ENCODE results near the gene DMAP1. TPM values are rescaled to one million over a fixed set of nuclear protein-coding genes. Genes with fewer than 3 reads are reported as not detected.
"Not testable (repeated sequence)": the region's sequence is repeated elsewhere in the genome, so short reads cannot be mapped to it uniquely, and the experiment has no call there.

DMAP1 gene
- total RNA-seq, 1 experiment from 2014 or later = 40.9 TPM

DNA sequence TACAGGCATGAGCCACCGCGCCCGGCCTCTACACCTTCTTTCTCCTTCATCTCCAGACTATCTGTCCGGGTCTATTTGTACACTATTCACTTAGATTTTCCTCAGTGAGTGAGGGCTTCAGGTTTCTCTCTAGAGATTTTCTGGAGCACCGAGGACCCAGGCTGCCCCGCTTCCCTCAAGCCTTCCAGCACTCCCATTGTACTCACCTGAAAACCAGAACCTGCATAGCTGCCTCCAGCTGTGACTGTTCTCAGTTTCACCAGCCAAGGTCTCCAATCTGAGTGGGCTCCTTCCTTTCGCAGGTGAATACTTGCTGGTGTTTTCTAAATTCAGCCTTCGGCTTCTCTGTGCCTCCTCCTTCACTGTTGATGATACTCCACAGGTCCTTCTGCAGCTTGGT, 12.9 kb upstream of the DMAP1 start:
- no peaks in the 10 kb centered on the region for H3K9me3 Mint-ChIP-seq
- ATAC-seq (no peak), DNase-seq (ENCODE audit: low spot score) (no peak)
- H3K27me3 Mint-ChIP-seq (ENCODE audit: low read depth) = no peaks in the 10 kb centered on the region; the same call in 1 of the 2 replicates
- no peaks in the 10 kb centered on the region for H3K4me1 Mint-ChIP-seq
- no peak overlapping the region for H3K4me3 Mint-ChIP-seq
- H3K27ac Mint-ChIP-seq = no peak overlapping the region
- no peaks in the 10 kb centered on the region for H3K36me3 Mint-ChIP-seq
- CTCF ChIA-PET = interaction anchor here (0.5 to 1.1 kb wide), 4 partner anchors 31 to 465 kb away, joined by 3 to 6 read pairs (median 3); no protein-coding TSS in a partner anchor
- no peak for TF ChIP-seq ZNF138 (CRISPR knock-in tag; conservative IDR thresholded peaks at IDR 0.05)
- TF ChIP-seq, protein P1, sequence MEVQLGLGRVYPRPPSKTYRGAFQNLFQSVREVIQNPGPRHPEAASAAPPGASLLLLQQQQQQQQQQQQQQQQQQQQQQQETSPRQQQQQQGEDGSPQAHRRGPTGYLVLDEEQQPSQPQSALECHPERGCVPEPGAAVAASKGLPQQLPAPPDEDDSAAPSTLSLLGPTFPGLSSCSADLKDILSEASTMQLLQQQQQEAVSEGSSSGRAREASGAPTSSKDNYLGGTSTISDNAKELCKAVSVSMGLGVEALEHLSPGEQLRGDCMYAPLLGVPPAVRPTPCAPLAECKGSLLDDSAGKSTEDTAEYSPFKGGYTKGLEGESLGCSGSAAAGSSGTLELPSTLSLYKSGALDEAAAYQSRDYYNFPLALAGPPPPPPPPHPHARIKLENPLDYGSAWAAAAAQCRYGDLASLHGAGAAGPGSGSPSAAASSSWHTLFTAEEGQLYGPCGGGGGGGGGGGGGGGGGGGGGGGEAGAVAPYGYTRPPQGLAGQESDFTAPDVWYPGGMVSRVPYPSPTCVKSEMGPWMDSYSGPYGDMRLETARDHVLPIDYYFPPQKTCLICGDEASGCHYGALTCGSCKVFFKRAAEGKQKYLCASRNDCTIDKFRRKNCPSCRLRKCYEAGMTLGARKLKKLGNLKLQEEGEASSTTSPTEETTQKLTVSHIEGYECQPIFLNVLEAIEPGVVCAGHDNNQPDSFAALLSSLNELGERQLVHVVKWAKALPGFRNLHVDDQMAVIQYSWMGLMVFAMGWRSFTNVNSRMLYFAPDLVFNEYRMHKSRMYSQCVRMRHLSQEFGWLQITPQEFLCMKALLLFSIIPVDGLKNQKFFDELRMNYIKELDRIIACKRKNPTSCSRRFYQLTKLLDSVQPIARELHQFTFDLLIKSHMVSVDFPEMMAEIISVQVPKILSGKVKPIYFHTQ (CRISPR knock-in tag; IDR thresholded peaks at IDR 0.05) = no peak
- no peak for TF ChIP-seq NFE2L1 (CRISPR knock-in tag; IDR thresholded peaks at IDR 0.05)
- TF ChIP-seq, protein P2, sequence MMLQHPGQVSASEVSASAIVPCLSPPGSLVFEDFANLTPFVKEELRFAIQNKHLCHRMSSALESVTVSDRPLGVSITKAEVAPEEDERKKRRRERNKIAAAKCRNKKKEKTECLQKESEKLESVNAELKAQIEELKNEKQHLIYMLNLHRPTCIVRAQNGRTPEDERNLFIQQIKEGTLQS (CRISPR knock-in tag; conservative IDR thresholded peaks at IDR 0.05) = no peak
- TF ChIP-seq, protein P3, sequence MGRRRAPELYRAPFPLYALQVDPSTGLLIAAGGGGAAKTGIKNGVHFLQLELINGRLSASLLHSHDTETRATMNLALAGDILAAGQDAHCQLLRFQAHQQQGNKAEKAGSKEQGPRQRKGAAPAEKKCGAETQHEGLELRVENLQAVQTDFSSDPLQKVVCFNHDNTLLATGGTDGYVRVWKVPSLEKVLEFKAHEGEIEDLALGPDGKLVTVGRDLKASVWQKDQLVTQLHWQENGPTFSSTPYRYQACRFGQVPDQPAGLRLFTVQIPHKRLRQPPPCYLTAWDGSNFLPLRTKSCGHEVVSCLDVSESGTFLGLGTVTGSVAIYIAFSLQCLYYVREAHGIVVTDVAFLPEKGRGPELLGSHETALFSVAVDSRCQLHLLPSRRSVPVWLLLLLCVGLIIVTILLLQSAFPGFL (CRISPR knock-in tag; IDR thresholded peaks at IDR 0.05; ENCODE audit: borderline replicate concordance) = no peak
- TF ChIP-seq FOXK1 (CRISPR knock-in tag; IDR thresholded peaks at IDR 0.05) = no peak
- TF ChIP-seq SOX15 (CRISPR knock-in tag; IDR thresholded peaks at IDR 0.05) = no peak
- TF ChIP-seq, protein P4, sequence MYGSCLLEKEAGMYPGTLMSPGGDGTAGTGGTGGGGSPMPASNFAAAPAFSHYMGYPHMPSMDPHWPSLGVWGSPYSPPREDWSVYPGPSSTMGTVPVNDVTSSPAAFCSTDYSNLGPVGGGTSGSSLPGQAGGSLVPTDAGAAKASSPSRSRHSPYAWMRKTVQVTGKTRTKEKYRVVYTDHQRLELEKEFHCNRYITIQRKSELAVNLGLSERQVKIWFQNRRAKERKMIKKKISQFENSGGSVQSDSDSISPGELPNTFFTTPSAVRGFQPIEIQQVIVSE (CRISPR knock-in tag; IDR thresholded peaks at IDR 0.05; ENCODE audit: borderline replicate concordance) = no peak
- TF ChIP-seq, protein P5, sequence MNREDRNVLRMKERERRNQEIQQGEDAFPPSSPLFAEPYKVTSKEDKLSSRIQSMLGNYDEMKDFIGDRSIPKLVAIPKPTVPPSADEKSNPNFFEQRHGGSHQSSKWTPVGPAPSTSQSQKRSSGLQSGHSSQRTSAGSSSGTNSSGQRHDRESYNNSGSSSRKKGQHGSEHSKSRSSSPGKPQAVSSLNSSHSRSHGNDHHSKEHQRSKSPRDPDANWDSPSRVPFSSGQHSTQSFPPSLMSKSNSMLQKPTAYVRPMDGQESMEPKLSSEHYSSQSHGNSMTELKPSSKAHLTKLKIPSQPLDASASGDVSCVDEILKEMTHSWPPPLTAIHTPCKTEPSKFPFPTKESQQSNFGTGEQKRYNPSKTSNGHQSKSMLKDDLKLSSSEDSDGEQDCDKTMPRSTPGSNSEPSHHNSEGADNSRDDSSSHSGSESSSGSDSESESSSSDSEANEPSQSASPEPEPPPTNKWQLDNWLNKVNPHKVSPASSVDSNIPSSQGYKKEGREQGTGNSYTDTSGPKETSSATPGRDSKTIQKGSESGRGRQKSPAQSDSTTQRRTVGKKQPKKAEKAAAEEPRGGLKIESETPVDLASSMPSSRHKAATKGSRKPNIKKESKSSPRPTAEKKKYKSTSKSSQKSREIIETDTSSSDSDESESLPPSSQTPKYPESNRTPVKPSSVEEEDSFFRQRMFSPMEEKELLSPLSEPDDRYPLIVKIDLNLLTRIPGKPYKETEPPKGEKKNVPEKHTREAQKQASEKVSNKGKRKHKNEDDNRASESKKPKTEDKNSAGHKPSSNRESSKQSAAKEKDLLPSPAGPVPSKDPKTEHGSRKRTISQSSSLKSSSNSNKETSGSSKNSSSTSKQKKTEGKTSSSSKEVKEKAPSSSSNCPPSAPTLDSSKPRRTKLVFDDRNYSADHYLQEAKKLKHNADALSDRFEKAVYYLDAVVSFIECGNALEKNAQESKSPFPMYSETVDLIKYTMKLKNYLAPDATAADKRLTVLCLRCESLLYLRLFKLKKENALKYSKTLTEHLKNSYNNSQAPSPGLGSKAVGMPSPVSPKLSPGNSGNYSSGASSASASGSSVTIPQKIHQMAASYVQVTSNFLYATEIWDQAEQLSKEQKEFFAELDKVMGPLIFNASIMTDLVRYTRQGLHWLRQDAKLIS (CRISPR knock-in tag; IDR thresholded peaks at IDR 0.05; ENCODE audit: borderline replicate concordance) = no peak
- POLR2A ChIA-PET = no interaction called here

DNA sequence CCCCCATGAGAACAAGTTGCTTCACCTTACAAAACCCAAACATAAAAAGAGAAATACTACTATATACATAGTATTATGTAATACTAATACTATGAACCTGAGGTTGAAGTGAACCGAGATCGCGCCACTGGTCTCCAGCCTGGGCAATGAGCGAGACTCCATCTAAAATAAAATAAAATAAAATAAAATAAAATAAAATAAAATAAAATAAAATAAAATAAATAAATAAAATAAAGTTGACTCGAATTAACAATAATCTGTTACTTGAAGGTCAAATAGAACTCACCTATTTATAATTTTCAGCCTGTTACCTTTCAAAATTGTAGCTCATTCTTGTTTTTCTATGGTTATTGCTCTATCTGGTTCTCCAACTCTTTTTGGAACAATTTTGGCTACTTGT, 6.7 kb upstream of the DMAP1 start:
- DNase-seq (ENCODE audit: low spot score); H3K27ac Mint-ChIP-seq; H3K9me3 Mint-ChIP-seq; H3K4me3 Mint-ChIP-seq; POLR2A ChIA-PET; H3K36me3 Mint-ChIP-seq; ATAC-seq; CTCF ChIA-PET; H3K4me1 Mint-ChIP-seq: not testable (repeated sequence)
- peaks cover 31% of the 10 kb centered on the region for H3K27me3 Mint-ChIP-seq (ENCODE audit: low read depth)
- TF ChIP-seq HMGA2 (CRISPR knock-in tag; IDR thresholded peaks at IDR 0.05) = peak; percentile 97

DNA sequence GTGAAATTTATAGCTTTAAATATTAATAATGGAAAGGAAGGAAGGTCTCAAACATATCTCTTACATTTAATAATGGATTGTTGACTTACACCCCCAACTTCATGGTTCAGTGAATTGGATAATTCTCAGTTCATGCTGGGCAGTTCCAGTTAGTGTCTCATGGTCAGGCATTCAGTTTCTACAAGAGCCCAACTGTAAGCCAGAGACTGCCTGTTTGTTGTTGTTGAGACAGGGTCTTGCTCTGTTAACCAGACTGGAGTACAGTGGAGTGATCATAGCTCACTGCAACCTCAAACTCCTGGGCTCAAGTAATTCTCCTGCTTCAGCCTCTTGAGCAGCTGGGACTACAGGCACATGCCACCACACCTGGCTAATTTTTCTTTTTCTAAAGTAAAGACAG, 5.0 kb upstream of the DMAP1 start:
- Mint-ChIP-seq H3K27me3 (ENCODE audit: low read depth) (peaks cover 31% of the 10 kb centered on the region), H3K36me3 (no peaks in the 10 kb centered on the region), H3K4me3 (no peak overlapping the region), H3K27ac (no peak overlapping the region), H3K9me3 (no peaks in the 10 kb centered on the region), H3K4me1 (0 out of 2 replicates have a peak, but pooled peaks cover 2% of the 10 kb centered on the region)
- POLR2A ChIA-PET = no interaction called here
- DNase-seq (ENCODE audit: low spot score) = no peak
- TF ChIP-seq ZNF138 (CRISPR knock-in tag; conservative IDR thresholded peaks at IDR 0.05) (no peak), NR3C1 (CRISPR knock-in tag; conservative IDR thresholded peaks at IDR 0.05; ENCODE audit: low read depth) (no peak), SMAD4 (CRISPR knock-in tag; IDR thresholded peaks at IDR 0.05) (no peak)
- no peak for ATAC-seq
- CTCF ChIA-PET = interaction anchor here (1.2 kb wide), 1 partner anchor 115 kb away, joined by 4 read pairs; no protein-coding TSS in a partner anchor
